ENCODE results near the gene CNGA4. TPM values are rescaled to one million over a fixed set of nuclear protein-coding genes. Genes with fewer than 3 reads are reported as not detected.

The CNGA4 gene
- total and polyA plus RNA-seq, 2 of the 13 experiments (the other 11 are each of a cell fraction or from before 2014, with no cell fraction given) = 0.03 TPM; not detected in 1

GRCh38 chr11:6234387-6235107 is 4.3 kb upstream of the CNGA4 start, which contains the start of gene FHIP1B (continued):
- TF ChIP-seq ATF2 (CRISPR knock-in tag; IDR thresholded peaks at IDR 0.05) (peak; percentile 61; the same call in 1 of the 2 replicates), ZNF576 (CRISPR knock-in tag; IDR thresholded peaks at IDR 0.05) (no peak), POLR2AphosphoS5 (IDR thresholded peaks at IDR 0.05; ENCODE audit: low read depth, low read length) (peak; percentile 64), TFDP1 (CRISPR knock-in tag; IDR thresholded peaks at IDR 0.05; ENCODE audit: borderline replicate concordance) (peak; percentile 71; the same call in 1 of the 2 replicates), ZNF205 (CRISPR knock-in tag; IDR thresholded peaks at IDR 0.05) (no peak), HMGXB3 (CRISPR knock-in tag; IDR thresholded peaks at IDR 0.05; ENCODE audit: borderline replicate concordance) (peak; percentile 99), ELF3 (CRISPR knock-in tag; IDR thresholded peaks at IDR 0.05) (no peak), ETV6 (CRISPR knock-in tag; conservative IDR thresholded peaks at IDR 0.05) (0 out of 2 replicates have a peak, but pooled peaks have one; percentile 48), TARDBP (CRISPR knock-in tag; IDR thresholded peaks at IDR 0.05) (no peak), PRDM10 (CRISPR knock-in tag; IDR thresholded peaks at IDR 0.05; ENCODE audit: low read depth) (no peak), ZNF331 (CRISPR knock-in tag; IDR thresholded peaks at IDR 0.05) (no peak; the same call in 1 of the 2 replicates), PLRG1 (conservative IDR thresholded peaks at IDR 0.05) (no peak), ZNF687 (CRISPR knock-in tag; IDR thresholded peaks at IDR 0.05) (peak; percentile 87)
